ENCODE measurements around the gene TEX2.

GRCh38 chr17:64236827-64237403, 26.1 kb downstream of the TEX2 start:
- TF ChIP-seq GATA2 (IDR thresholded peaks at IDR 0.05; ENCODE audit: low read depth, low read length) (no peak), GATA3 (IDR thresholded peaks at IDR 0.05; ENCODE audit: low read depth, low read length) (no peak)

Measured in SH-SY5Y (cell line).